H9 (cell line): Measurements from ENCODE around the gene SAP25. TPM values are rescaled to one million over a fixed set of nuclear protein-coding genes. Genes with fewer than 3 reads are reported as not detected.
A peak's percentile ranks its signal among the peaks of the same experiment; 100 is the strongest.

Source experiments
- DNase-seq: peaks from one replicate; pipeline ENCODE4 v3.0.0-alpha.2; 2017
- H2AFZ ChIP-seq: one replicate; pipeline ENCODE4 v1.6.1; 2013; ENCODE audit warnings: mild to moderate bottlenecking, low read length, control low read depth, moderate library complexity
- H2AK5ac ChIP-seq: 2 replicates; pipeline ENCODE4 v1.6.1; 2013; ENCODE audit warnings: low read length, control low read depth, mixed read lengths; ENCODE audit not compliant: insufficient read length
- H2BK120ac ChIP-seq: one replicate; pipeline ENCODE4 v1.6.1; 2013; ENCODE audit warnings: low read depth, mild to moderate bottlenecking, low read length, control low read depth, inconsistent platforms; ENCODE audit not compliant: poor library complexity, severe bottlenecking
- H2BK12ac ChIP-seq: 2 replicates; pipeline ENCODE4 v1.6.1; 2013; ENCODE audit warnings: low read length, control low read depth, mixed read lengths, low read depth; ENCODE audit not compliant: insufficient read length
- H2BK15ac ChIP-seq: 2 replicates; pipeline ENCODE4 v1.6.1; 2013; ENCODE audit warnings: low read depth, low read length, control low read depth
- H2BK20ac ChIP-seq: one replicate; pipeline ENCODE4 v1.6.1; 2013; ENCODE audit warnings: low read depth, mild to moderate bottlenecking, low read length, control low read depth, inconsistent platforms; ENCODE audit not compliant: poor library complexity, severe bottlenecking
- H2BK5ac ChIP-seq: 2 replicates; pipeline ENCODE4 v1.6.1; 2013; ENCODE audit warnings: low read length, control low read depth, mixed read lengths; ENCODE audit not compliant: insufficient read length
- H3K14ac ChIP-seq: 2 replicates; pipeline ENCODE4 v1.6.1; 2013; ENCODE audit warnings: low read length, control low read depth; ENCODE audit not compliant: insufficient read depth
- H3K18ac ChIP-seq: 2 replicates; pipeline ENCODE4 v1.6.1; 2013; ENCODE audit warnings: low read depth, mild to moderate bottlenecking, mixed read lengths, low read length, control low read depth; ENCODE audit not compliant: insufficient read length
- H3K23ac ChIP-seq: 2 replicates; pipeline ENCODE4 v1.6.1; 2013; ENCODE audit warnings: low read length, control low read depth, mixed read lengths, low read depth; ENCODE audit not compliant: insufficient read length
- H3K23me2 ChIP-seq: 2 replicates; pipeline ENCODE4 v1.6.1; 2013; ENCODE audit warnings: low read depth, mild to moderate bottlenecking, mixed read lengths, low read length, control low read depth; ENCODE audit not compliant: insufficient read length, poor library complexity, severe bottlenecking
- H3K27ac ChIP-seq: 2 replicates; pipeline ENCODE4 v1.5.1; 2013; ENCODE audit warnings: low read length, control low read depth, mixed read lengths, low read depth; ENCODE audit not compliant: insufficient read length
- H3K27me3 ChIP-seq: 2 replicates; pipeline ENCODE4 v1.6.1; 2013; ENCODE audit warnings: low read length, control low read depth, inconsistent platforms; ENCODE audit not compliant: insufficient read depth
- H3K4ac ChIP-seq: 2 replicates; pipeline ENCODE4 v1.6.1; 2013; ENCODE audit warnings: low read depth, mild to moderate bottlenecking, control low read depth, inconsistent platforms, low read length, moderate library complexity
- H3K4me1 ChIP-seq: 2 replicates; pipeline ENCODE4 v1.6.1; 2013; ENCODE audit warnings: low read length, control low read depth, inconsistent platforms; ENCODE audit not compliant: insufficient read depth
- H3K4me2 ChIP-seq: 2 replicates; pipeline ENCODE4 v1.6.1; 2013; ENCODE audit warnings: low read length, control low read depth, mixed read lengths; ENCODE audit not compliant: insufficient read length, insufficient read depth
- H3K56ac ChIP-seq: 2 replicates; pipeline ENCODE4 v1.6.1; 2013; ENCODE audit warnings: low read depth, mild to moderate bottlenecking, mixed read lengths, low read length, control low read depth; ENCODE audit not compliant: insufficient read length
- H3K79me1 ChIP-seq: 2 replicates; pipeline ENCODE4 v1.6.1; 2013; ENCODE audit warnings: low read depth, mild to moderate bottlenecking, moderate library complexity, low read length, control low read depth, inconsistent platforms; ENCODE audit not compliant: insufficient read depth, poor library complexity, severe bottlenecking
- H3K79me2 ChIP-seq: 2 replicates; pipeline ENCODE4 v1.6.1; 2013; ENCODE audit warnings: low read length, control low read depth, inconsistent platforms; ENCODE audit not compliant: insufficient read depth
- H3K9ac ChIP-seq: 2 replicates; pipeline ENCODE4 v1.6.1; 2013; ENCODE audit warnings: low read length, control low read depth, mixed read lengths; ENCODE audit not compliant: insufficient read length; ENCODE audit errors: extremely low read depth
- H3K9me3 ChIP-seq: one replicate; pipeline ENCODE4 v1.6.1; 2013; ENCODE audit warnings: low read depth, low read length, inconsistent platforms; ENCODE audit not compliant: control insufficient read depth
- H3T11ph ChIP-seq: one replicate; pipeline ENCODE4 v1.6.1; 2013; ENCODE audit warnings: mild to moderate bottlenecking, low read length, control low read depth, inconsistent platforms
- H4K20me1 ChIP-seq: one replicate; pipeline ENCODE4 v1.6.1; 2013; ENCODE audit not compliant: control insufficient read depth, insufficient read length, insufficient read depth
- H4K5ac ChIP-seq: 2 replicates; pipeline ENCODE4 v1.6.1; 2013; ENCODE audit warnings: low read depth, mild to moderate bottlenecking, mixed read lengths, low read length, control low read depth; ENCODE audit not compliant: insufficient read length
- H4K8ac ChIP-seq: replicated peaks from 2 replicates; pipeline ENCODE4 v1.6.1; 2013; ENCODE audit warnings: low read length, control low read depth, mixed read lengths, low read depth; ENCODE audit not compliant: insufficient read length
- H4K91ac ChIP-seq: 2 replicates; pipeline ENCODE4 v1.6.1; 2013; ENCODE audit warnings: low read depth, mild to moderate bottlenecking, moderate library complexity, mixed read lengths, low read length, control low read depth; ENCODE audit not compliant: insufficient read length
- H3K27ac Mint-ChIP-seq, 3 experiments: 2 replicates in 2 of 3; 3 replicates in 1 of 3; pipeline ENCODE4 v1.8.0; 2020 to 2021; ENCODE audit warnings: mixed read lengths in 3 of 3, mild to moderate bottlenecking in 1 of 3, moderate library complexity in 1 of 3
- H3K27me3 Mint-ChIP-seq: 2 replicates; pipeline ENCODE4 v1.8.0; 2021; ENCODE audit warnings: low read depth, mild to moderate bottlenecking, moderate library complexity, mixed read lengths
- H3K36me3 Mint-ChIP-seq, 3 experiments: 2 replicates in 2 of 3; 3 replicates in 1 of 3; pipeline ENCODE4 v1.8.0; 2020 to 2021; ENCODE audit warnings: low read depth in 3 of 3, mixed read lengths in 3 of 3; ENCODE audit not compliant: insufficient read depth in 1 of 3
- H3K4me1 Mint-ChIP-seq, 2 experiments: 2 replicates each; pipeline ENCODE4 v1.8.0; 2020; ENCODE audit warnings: mixed read lengths in 2 of 2
- H3K4me3 Mint-ChIP-seq, 2 experiments: 2 replicates in 1 of 2; 3 replicates in 1 of 2; pipeline ENCODE4 v1.8.0; 2020 to 2021; ENCODE audit warnings: mild to moderate bottlenecking in 2 of 2, mixed read lengths in 2 of 2, moderate library complexity in 1 of 2
- H3K9me3 Mint-ChIP-seq, 2 experiments: 2 replicates in 1 of 2; 3 replicates in 1 of 2; pipeline ENCODE4 v1.8.0; 2020; ENCODE audit warnings: mild to moderate bottlenecking in 2 of 2, mixed read lengths in 2 of 2, moderate library complexity in 1 of 2
- WGBS: extraction: QIAGEN DNeasy Blood & Tissue Kit; methylation state at CpG from one replicate; pipeline ENCODE4 v1.1.7; 2013; ENCODE audit warnings: missing lambda C conversion rate, low lambda C conversion rate, mixed read lengths; ENCODE audit not compliant: insufficient read length; ENCODE audit errors: extremely low coverage; 5-methylcytosine and 5-hydroxymethylcytosine counted together
- total RNA-seq: library from RNA; stranded (reverse); gene quantifications from 2 replicates; pipeline ENCODE4 v1.2.1, GENCODE V29; 2021
- TF ChIP-seq, protein P1 (sequence below): fragments of 200-600 bp; sonication (generic); conservative IDR thresholded peaks from 3 replicates; pipeline ENCODE4 v1.8.0; 2021; ENCODE audit warnings: antibody characterized with exemption, mild to moderate bottlenecking

Gene SAP25
- total RNA-seq, 1 experiment from 2014 or later, result 4.2 TPM

DNA sequence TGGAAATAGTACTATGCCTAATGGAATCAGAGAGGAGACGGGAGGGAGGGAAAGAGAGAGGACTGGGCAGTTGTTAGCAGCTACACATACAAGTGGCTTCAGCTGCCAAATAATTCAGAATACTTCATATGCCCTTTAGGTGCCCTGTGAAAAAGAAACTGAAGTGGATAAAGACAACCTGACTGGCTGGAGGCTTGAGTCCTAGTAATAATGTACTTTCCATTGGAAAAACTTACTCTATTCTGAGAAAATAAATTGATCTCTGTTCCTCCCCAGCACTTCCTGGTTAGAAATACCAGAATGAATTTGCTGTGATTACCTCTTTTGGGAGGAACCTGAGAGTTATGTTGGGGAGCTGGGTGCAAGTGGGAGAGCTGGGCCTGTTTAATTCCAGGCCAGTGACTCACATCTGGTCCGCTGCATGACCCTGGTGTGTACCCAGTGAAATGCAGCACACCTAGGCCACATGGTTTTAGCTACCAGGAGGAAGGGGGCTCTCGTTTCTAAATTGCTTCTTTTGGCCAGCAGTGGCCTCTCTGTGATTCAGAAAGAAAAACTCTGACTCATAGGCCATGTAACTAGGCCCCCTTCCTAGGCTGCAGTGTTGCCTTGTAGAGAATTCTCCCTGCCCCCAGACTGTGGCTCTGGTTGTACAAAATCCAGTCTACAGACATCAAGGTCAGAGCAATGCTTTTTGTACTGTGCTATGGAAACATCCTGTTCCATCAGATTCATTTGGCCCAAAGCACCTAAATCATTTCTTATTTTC is 28.2 kb downstream of the SAP25 start:
- TF ChIP-seq, protein P1, sequence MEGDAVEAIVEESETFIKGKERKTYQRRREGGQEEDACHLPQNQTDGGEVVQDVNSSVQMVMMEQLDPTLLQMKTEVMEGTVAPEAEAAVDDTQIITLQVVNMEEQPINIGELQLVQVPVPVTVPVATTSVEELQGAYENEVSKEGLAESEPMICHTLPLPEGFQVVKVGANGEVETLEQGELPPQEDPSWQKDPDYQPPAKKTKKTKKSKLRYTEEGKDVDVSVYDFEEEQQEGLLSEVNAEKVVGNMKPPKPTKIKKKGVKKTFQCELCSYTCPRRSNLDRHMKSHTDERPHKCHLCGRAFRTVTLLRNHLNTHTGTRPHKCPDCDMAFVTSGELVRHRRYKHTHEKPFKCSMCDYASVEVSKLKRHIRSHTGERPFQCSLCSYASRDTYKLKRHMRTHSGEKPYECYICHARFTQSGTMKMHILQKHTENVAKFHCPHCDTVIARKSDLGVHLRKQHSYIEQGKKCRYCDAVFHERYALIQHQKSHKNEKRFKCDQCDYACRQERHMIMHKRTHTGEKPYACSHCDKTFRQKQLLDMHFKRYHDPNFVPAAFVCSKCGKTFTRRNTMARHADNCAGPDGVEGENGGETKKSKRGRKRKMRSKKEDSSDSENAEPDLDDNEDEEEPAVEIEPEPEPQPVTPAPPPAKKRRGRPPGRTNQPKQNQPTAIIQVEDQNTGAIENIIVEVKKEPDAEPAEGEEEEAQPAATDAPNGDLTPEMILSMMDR, result peak; percentile 27; the same call in 1 of the 3 replicates
- Histone ChIP-seq H3K9ac (no peak overlapping the region), H4K5ac (no peak overlapping the region), H4K20me1 (no peaks in the 10 kb centered on the region), H3K23me2 (no peaks in the 10 kb centered on the region), H4K8ac (no peak overlapping the region), H2BK12ac (no peak overlapping the region), H2BK5ac (no peak overlapping the region), H2AFZ (no peak overlapping the region), H3K9me3 (no peaks in the 10 kb centered on the region), H3K79me1 (no peaks in the 10 kb centered on the region), H3K4ac (no peak overlapping the region), H2BK20ac (no peak overlapping the region), H3K27ac (no peak overlapping the region), H2BK120ac (no peak overlapping the region), H2BK15ac (no peak overlapping the region), H3K4me1 (peaks cover 19% of the 10 kb centered on the region), H2AK5ac (no peak overlapping the region), H3K27me3 (no peaks in the 10 kb centered on the region), H3K79me2 (no peaks in the 10 kb centered on the region), H3K4me2 (no peak overlapping the region), H3K18ac (no peak overlapping the region), H3K23ac (no peak overlapping the region), H3K14ac (no peak overlapping the region), H3K56ac (no peak overlapping the region), H4K91ac (no peak overlapping the region), H3T11ph (no peak overlapping the region)
- H3K27me3 Mint-ChIP-seq, result peaks cover 8% of the 10 kb centered on the region
- peak overlapping the region in 2 of 3 experiments; percentile 20 to 65; a peak in 5 of 7 replicates for H3K27ac Mint-ChIP-seq
- H3K36me3 Mint-ChIP-seq, result peaks cover 2 to 7% (median 5%) of the 10 kb centered on the region in 3 experiments
- H3K4me1 Mint-ChIP-seq, result peaks cover 67 to 71% of the 10 kb centered on the region in 2 experiments
- no CpG with 5 or more reads among the region's 3 CpGs for WGBS
- no peaks in the 10 kb centered on the region; a peak in 1 of 5 replicates for H3K9me3 Mint-ChIP-seq
- DNase-seq, result peak; percentile 68
- no peak overlapping the region for H3K4me3 Mint-ChIP-seq
